Bronchus fibroblast of lung (primary cell): ENCODE measurements around the gene FOXL1. TPM values are rescaled to one million over a fixed set of nuclear protein-coding genes. Genes with fewer than 3 reads are reported as not detected.

Experiments
- total RNA-seq: library from RNA; depleted of rRNA; stranded (reverse); fragments of >200 nt; gene quantifications from 2 replicates; pipeline ENCODE4 v1.2.3, GENCODE V29; 2015

Gene FOXL1
- 20.4 and 23.4 TPM in 2 replicates for total RNA-seq

DNA sequence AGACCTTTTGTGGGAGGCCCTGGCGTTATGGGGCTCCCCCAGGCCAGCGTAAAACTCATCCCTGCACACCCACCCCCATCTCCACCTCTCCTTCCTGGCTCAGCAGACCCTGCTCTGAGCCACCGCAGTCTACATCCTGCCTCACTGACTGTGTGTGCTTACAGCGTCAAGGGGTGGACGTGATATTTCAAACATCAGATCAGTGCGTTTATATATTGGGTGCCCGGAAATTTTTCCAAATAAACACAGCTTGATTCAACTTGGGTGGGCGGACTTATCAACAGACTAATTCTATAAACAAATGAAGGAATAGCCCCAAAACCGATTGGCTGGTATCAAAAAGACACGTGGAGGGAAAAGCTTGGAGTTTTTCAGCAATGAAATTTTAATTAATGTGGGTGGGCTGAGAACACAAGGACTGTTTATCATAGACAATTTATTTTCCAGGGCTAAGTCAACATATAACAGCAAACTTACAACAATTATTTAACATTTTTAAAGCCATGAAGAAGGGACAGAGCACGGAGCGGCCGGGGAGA, at the start of gene FOXL1:
TSS of gene FOXL1 (plus strand) at position 489 of the 539 bp plus-strand sequence. CDS start 175 bp downstream, outside the sequence.

DNA sequence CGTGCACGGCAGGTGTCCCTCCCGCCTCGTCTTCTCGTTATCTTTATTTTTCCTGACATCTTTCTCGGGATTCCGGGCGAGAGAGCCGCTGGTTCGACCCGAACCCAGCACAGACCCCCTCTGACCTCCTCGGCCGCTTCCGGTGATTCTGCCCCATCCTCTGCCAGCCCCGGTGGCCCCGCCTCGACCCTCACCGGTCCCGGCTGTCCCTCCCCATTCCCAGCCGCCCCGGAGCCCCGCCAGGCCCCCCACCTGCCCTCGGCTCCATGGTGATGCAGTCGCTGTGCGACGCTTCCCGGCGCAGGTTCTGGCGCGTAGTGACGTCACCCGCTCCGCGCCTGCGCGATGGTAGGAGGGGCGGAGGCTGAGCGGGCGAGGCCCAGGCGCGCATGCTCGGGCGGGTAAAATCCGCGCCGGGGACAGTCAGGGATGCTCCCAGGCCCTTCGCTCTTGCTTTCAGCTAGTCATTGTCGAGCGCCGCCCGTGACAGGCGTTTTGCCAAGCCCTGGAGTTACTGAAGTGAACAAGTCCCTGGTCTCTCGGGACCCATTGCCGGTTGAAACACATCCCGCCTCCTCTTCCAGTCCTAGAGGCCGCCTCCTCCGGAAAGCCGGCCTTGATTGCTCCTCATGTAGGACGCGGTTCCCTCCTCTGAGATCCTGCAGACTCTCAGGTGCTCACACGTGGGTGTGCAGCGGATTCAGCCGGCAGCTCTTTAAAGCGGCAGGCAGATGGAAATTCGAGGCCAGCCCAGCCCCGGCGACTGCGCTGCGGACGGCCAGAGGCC, 23.2 kb upstream of the FOXL1 start, which contains the start of gene MTHFSD:
TSS of gene MTHFSD (minus strand) at position 319 of the 787 bp plus-strand sequence. CDS start at position 268, 51 bp downstream.

DNA sequence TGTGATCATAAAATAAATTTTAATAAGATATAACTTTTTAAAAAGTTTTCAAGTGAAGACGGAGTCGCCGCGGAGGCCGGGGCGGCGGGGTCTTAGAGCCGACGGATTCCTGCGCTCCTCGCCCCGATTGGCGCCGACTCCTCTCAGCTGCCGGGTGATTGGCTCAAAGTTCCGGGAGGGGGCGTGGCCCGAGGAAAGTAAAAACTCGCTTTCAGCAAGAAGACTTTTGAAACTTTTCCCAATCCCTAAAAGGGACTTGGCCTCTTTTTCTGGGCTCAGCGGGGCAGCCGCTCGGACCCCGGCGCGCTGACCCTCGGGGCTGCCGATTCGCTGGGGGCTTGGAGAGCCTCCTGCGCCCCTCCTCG, 11.8 kb upstream of the FOXL1 start, which contains the start of gene FOXC2:
TSS of gene FOXC2 (plus strand) at position 229 of the 365 bp plus-strand sequence. CDS start 507 bp downstream, outside the sequence.

Other genes with a start within 250 kb of the FOXL1 start
- gene FOXF1, start 68.0 kb upstream of the FOXL1 start, total RNA-seq = 23.9 and 25.4 TPM in 2 replicates
- 9.1 and 10.9 TPM in 2 replicates for gene MTHFSD, start 23.3 kb upstream of the FOXL1 start, total RNA-seq
- gene FOXC2, start 11.7 kb upstream of the FOXL1 start, total RNA-seq = 4.9 and 5.5 TPM in 2 replicates